NCI-H1436 treated with DMSO at 0.1 percent for 48 hours (cell line): ENCODE data around the gene DDB1.
A peak's percentile ranks its signal among the peaks of the same experiment; 100 is the strongest.

Source experiments
- DNase-seq: peaks from one replicate; lab custom pipeline; 2025; lab: John Stamatoyannopoulos, UW

The DDB1 gene

DNA sequence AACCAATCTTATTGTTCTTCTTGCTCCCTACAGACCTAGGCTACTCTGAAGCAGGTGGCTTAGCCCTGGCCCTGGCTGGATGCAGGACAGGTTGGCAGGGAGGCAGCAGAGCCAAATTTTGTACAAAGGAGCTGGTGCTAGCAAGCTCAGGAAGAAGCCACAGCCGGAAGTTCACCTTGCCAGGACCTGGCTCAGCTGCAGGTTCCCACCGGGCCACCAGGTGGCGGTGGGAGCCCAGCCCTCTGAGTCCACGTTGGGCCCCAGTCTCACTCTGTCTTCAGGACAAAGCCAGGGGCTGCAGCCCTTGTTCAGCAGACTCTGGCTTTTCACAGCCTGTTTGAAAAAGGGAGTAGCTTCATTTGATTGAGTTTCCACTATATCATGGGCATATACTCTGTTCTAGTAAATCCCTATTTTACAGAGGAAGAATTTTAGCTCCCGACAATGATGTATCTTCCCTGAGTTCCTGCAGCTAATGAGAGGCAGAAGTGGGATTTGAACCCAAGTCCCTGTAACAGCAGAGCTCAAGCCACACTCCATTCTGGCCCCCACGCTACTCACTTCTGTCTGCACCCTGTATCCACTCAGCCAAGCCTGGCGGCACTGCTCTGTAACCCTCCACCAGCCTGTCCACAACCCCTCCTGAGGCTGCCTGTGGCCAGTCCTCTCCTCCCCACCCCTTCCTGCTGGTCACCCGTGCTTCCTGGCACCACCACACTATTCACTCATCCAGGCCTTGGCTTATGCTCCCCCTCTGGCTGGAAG is 3.4 kb upstream of the DDB1 start:
- peak; percentile 12 for DNase-seq

DNA sequence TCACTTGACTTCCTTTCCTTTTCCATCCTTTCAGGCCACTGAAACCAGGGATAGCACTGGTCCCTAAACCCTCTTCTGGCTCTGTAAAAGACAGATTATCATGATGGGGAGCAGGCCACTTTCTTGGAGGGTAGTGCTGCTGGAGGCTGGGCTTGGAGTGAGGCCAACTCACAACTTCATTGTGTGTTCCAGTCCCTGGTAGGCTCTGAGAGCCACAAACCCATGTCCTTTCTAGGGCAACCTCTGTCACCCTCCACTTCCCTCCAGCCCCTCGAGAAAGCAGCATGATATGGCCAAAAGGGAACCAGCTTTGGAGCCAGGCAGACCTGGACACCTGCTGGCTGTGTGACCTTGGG is 2.4 kb upstream of the DDB1 start:
- DNase-seq = no peak

DNA sequence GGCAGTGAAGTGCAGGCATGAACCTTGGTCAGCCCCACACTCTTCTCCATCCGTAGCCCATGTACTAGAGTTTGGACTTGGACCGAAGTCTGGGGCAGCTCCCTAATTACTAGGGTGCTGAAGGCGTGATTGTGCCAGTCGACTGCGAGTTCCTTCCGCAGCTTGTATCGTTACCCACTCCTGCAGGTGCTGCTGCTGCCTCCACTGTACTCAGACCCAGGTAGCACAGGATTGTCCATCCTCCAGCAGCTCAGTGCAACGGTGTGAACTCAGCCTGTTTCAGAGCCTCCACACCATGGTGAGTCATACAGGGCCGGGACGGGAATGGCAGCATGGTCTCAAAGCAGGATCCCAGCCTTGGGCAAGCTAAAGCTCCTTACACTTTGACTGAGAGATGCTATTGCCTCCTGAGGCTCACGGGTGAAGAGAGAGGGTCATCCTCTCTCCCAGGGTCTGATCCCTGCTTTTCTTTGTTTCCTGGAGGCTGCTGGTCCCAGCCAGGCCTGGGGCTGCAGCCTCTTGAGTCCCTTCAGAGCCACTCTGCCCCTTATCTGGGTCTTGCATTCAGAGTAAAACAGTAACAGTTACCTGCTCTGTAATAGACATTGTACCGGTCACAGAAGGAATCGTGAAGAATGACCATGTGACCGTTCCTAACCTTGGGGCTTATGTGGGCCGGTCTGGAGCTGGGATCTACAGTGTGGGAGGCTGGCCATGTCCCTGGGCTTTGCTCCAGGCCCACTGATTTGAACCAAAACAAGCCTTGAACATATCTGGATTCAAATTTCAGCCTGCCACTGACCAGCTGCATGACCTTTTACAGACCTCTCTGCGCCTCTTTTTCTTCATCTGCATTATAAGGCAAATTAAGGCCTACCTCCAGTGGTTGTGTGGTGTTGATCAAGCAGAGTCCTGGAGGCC is 1.8 kb upstream of the DDB1 start:
- DNase-seq = no peak

DNA sequence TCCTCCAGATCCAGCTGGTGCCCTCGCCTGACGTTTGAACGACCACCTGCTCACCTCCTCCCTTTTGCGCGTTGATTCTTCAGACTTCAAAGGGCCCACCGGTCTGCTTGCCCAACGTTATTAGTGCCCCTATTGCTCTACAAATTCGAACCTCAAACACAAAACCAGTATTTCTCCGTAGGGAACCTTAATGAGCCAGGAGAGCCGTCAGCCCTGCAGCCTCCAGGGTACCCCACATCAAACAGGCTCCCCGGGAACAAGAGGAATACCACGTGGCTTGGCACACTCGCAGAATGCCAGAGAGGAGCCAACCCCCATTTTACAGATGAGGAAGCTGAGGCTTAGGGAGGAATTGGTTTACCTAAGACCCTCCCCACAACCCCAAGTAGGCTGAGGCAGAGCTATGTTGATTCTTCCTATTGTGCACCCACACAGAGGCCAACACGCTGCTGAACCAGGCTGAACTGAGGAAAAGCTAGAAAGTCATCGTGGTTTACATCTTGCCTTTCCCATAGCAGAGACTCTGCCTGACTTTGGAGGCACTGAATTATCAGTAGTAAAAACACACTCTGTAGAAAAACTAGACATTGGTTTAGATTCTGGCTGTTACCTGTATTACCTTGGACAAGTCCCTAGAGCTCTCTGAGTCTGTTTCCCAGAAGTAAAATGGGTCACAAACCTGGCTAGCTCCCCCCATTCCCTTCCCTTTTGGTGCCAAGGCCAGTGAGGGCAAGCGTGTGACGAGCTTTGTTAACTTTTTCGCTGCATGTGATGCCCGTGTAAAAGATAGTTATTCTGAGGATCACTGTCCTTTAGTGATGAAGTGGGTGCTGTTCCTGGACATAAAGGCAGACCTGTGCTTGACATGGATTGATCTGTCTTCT is 887 bp upstream of the DDB1 start:
- no peak for DNase-seq

DNA sequence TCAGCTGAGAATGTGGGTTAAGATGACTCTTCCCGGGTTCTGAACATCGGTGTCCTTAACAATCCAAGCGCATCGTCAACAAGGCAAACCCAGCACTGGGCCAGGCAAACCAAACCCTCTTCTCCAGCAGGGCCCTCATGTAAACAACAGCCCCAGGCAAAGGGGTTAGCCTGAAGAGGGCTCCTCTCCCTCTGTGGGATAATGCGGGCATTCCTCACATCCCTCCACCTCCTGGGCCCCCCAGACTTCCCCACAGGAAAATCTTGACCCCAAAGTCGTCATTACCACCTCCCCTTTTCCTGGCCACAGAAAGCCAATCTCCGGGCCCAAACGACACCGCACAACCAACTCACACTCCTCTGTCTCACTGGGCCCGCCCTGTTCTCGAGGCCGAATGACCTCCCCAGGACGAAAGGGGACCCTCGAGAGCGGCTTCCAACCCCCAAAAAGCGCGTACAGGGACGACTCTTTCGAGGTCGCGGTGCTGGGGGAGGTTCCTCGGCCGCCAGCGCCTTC is 566 bp downstream of the DDB1 start:
- DNase-seq = no peak

DNA sequence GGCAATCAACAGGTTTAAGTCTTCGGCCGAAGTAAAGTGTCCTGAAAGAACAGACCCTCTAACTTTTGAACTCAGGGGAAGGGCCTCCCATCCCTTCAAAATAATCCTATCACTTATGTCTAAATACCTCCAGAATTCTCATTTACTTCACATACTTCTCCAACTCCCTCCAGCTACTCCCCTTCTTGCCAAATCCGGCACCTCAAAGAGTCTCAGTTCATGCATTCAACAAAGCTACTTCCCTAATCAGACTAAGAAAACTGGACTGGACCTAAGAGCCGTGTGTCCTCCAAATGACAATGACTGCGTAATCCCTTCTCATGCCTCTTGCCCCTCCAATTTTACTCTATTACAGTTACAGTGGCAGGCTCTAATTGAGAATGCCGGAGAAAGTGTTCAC is 1.3 kb downstream of the DDB1 start:
- no peak for DNase-seq

DNA sequence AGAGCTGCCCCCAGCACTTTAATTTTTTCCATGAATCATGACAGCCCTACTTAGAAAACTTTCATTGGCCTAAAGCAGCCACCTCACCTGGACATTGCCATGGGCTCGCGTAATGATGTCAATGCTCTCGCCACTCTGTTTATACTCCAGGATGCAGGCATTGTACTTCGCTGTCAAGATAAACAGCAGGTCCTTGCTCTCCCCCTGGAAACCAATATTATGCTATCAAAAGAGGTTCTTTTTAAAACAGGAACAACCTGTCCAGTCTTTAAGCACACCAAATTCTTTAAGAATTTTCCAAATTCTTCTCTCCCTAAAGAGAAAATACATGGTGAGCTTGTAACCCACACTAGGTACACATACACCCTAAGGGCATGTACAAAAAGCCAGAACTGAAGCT is 3.0 kb downstream of the DDB1 start:
- no peak for DNase-seq

DNA sequence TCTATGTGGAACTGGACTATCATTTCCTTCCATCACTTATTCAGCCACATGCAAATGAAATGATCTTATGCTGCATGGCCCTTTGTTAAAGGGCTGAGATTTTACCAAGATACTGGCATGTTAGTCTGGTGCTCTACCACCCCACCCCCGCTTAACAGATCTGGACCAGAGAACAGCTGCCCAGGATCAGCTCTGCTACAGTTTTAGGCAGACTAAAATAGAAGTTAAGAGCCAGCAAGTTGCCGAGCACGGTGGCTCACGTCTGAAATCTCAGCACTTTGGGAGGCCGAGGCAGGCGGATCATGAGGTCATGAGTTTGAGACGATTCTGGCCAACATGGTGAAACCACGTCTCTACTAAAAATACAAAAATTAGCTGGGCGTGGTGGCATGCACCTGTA is 4.6 kb downstream of the DDB1 start:
- DNase-seq = no peak

DNA sequence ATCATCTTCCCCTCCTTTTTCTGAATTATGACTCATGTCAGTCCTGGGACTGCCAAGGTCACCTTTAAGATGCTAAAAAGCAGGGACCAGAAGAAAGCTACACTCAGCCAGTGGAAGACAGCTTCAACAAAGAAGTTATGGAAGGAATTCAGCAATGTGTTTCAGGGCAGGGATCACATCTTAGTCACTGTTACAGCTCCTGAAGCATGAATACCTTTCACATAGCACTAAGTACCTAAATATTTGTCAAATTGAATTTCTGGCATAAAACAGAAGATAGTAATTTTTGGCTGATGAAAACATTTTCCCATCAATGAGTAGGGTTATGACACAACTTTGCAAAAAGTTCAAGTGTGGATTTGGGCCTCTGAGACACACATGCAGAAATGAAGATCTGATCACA is 5.2 kb downstream of the DDB1 start:
- no peak for DNase-seq

DNA sequence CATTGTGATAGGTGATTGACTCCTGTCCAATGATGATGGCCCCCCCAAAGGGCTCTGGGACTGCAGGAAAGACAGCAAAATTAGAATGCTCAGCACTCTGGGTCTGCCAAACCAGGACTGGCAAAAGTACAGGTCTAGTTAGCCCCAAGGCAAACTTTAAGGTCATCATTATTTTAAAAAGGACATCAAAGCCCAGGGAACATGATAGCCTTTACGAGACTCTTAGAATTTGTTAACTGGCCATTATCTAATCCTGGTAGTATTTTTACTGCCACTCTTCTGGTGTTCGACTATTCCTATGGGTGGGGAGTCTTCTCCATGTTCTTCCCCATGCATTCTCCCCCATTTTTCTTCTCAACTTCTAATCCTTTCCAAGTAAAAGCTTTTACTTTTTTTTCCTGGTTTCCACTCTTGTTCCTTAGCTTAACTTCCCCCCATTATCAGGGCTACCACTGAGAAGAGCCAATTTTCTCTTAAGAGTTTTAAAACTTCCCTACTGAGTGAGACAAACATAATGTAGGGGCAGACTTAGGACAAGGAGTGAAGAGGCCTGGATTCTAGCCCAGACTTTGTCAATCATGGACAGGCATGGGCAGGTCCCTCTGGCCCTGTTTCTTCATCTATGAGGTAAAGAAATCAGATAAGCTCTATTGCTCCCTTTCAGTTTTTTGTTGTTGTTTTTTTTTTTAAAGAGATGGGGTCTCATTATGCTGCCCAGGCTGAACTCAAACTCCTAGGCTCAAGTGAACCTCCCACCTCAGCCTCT is 7.1 kb downstream of the DDB1 start:
- no peak for DNase-seq

DNA sequence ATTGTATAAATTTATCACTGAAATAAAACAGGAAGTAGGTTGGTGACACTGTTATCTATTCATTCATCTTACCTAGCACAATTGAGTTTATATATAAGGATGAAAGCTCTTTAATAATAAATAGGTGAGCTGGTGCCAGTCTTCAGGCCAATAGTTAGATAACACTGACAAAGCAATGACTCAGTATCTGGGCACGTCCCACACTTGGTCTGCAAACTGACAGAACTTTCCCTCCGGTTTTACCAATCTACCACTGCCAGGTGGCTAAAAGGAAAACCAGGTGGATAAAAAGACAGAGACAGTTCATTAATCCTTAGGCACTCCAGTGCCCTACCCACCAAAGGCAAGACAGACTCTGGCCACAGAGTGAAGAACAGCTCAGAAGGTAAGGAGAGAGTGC is 17.6 kb downstream of the DDB1 start:
- DNase-seq = no peak

DNA sequence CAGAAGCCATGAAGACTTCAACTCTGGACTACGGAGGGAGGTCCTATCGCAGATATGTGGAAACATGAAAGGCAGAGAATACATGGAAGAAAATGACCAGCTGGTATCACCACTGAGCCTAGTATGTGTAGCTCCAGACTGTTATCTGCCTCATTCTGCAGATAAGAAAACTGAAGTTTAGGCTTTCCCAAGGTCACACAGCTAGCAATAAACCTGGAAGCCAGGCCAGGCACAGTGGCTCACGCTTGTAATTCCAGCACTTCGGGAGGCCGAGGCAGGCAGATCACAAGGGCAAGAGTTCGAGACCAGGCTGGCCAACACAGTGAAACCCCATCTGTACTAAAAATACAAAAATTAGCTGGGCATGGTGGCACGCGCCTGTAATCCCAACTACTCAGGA is 22.2 kb downstream of the DDB1 start:
- DNase-seq = no peak

DNA sequence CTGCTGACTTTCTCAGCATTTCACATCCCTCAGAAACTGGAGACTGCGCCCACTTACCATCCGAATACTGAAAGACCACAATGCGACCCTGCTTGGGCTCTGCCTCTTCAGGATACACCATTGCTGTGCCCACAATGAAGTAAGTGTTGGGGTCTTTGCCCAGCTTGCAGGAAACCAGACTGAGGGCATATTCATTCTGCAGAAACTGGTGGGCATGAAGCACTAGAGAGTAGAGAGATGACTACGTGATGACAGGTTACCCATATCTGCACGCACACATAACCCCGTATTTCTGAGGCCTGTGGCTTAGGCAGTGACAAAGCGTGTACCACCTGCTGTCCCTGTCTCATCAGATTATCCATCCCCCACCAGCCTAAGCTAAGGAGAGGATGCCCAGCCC is 23.2 kb downstream of the DDB1 start:
- no peak for DNase-seq

DNA sequence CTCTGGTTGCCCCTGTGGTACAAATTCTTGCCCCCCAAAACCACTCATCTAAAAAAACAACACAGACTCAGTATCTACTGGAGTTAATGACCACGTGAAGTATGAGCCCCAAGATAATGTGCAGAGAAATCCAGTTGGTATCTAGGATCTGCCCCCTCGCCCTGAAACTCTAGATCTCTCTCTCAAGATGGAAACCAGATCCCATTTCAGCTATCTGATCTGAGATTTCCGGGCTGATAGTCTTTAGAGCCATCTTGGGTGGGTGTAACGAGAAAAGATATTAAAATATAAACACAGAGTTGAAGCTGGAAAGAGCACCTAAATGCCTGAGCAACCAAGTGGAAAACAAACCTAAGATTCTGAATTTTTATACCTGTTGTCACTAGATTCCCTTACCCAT is 23.8 kb downstream of the DDB1 start:
- DNase-seq = no peak

DNA sequence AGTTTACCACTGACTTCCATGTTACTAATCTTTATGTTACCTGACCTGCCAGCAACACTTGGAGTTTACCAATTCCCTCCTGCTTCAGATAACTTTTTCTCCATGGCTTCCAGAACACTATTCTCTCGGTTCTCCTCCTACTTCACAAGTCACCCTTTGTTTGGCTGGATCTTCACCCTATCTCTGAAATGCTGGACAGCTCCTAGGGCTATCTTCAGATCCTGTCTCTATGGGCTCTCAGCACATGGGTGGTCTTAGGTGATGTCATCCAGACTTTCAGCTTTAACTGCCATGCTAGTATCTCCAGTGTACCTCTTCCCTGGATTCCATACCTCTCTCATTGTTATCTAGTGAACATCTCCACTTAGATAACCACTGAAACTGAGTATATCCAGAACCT is 25.6 kb downstream of the DDB1 start:
- no peak for DNase-seq

DNA sequence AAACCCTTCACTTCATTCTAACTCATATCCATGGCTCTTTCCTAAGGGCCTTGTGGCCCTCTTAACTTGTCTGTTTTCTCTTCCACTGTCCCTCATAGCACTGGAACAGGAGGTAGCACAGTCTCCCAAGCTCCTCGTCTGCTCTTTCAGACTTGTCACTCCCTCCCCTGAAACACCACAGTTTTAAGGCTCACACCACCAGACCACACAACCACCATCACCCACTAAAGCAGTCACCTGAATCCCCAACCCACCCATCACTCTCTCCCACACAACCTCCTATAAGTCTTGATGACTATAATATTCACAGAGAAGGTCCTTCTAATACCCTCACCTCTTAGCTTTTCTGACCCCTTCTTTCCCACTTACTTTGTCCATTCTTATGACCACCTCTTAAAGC is 26.7 kb downstream of the DDB1 start:
- DNase-seq = no peak

DNA sequence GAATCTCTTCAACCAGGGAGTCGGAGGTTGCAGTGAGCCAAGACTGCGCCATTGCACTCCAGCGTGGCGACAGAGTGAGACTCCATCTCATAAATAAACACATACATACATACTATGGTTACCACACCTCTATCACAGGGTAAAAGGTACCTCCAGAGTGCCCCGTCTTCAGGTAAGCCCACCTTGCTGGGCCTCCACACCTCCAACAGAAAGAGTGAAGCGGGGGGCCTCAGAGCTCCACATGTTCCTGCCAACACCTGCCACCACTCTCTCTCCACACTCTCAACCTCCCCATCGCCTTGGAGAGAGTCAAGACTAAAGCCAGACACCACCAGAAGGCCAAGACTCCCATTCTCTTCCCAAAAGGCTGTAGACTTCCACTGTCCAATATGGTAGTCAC is 27.5 kb downstream of the DDB1 start:
- DNase-seq = no peak

DNA sequence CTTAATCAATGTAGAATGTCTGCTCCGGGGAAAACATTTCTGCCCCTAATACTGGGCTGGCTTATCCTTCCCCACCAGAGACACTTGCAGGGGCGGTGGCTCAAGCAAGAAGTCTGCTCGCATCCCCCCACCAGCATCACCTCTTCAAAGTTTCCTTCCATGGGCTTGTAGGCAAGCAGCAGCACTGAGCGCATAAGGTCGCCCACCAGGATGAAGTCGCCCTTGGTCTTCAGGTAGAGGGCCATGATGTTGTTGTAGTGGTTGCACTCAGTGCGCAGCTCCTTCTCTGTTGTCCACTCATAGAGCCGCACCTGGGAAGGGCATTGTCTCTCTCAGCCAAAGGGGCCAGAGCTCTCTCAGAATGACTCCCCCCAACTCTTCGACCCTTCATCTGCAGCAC is 29.2 kb downstream of the DDB1 start:
- no peak for DNase-seq

DNA sequence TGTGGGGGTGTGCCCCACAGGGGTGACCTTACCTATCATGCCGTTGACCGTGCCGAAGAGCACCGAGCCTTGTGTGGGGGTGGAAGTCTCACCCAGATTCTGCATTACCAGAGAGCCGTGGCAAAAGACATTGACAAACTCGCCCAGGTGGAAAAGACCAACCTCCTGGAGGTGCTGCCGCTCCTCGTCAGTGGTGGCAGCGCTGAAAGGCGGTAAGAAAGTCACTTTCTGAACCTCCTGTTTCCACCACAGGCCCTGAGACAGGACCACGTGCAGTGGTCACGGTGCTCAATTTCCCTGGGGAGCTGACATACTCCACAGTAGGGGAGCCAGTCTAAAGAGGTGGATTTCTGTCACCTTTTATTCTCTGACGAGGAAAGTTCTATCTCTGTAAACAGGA is 30.4 kb downstream of the DDB1 start:
- no peak for DNase-seq

DNA sequence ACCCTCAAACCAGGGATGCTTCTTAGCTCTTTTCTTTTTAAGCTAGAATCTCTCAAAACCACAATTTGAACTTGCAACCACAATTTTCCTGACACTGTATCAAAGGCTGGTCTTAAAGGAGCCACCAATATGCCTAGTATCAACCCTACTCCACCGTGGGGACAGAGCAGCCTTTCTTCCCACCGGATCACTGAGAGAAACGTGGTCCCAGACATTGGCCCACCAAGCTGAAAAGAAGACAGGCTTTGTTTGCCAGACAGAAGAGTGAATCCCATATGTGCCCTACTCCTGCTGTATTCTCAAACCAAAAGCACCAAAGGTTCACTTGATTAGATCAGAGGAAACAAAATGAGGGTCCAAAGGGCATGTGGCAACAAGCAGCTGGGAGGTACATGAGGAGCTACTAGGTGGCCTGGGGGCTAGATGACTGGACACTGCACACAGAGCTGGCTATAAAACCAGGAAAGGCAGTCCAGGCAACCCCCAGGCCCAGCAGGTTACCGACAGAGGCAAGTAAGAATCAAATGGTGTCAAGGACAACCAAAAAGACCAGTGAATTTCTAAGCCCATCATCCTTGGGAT is 34.2 kb downstream of the DDB1 start:
- no peak for DNase-seq

DNA sequence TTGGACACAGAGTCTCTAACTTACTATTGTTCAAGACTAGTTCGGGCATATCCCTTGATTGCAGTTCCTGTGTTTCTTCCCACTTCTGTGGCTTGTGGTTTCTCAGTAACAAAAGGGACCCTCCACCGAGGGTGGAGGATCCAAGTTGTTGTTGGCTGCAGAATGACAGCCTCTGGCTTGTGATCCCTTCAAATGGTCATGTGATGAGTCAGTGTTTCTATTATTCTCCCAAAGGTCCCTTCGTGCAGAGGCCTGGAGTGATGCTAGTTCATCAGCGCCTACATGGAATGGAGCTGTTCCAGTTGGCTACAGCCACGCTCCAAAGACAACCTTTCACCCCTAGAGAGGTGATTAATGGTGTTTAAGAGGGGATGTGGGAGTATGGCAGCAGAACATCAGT is 35.2 kb downstream of the DDB1 start:
- no peak for DNase-seq
